Sigmoid colon (tissue), 7 donors: Measurements from ENCODE around the gene EFCAB10. TPM values are rescaled to one million over a fixed set of nuclear protein-coding genes. Genes with fewer than 3 reads are reported as not detected.
A peak's percentile ranks its signal among the peaks of the same experiment; 100 is the strongest.

Experiments
- DNase-seq: peaks from one replicate; pipeline ENCODE4 v3.0.0-alpha.2; 2019
- H3K27ac ChIP-seq, 4 donors: fragments of 200-600 bp; sonication (generic); one replicate each; pipeline ENCODE4 v1.5.1; 2016 to 2019; ENCODE audit warnings: mild to moderate bottlenecking in 1 of 4
- H3K27me3 ChIP-seq, 3 donors: fragments of 200-600 bp; sonication (generic); one replicate each; pipeline ENCODE4 v1.5.1; 2019; ENCODE audit warnings: mild to moderate bottlenecking in 1 of 3
- H3K36me3 ChIP-seq, 4 donors: fragments of 200-600 bp; sonication (generic); one replicate each; pipeline ENCODE4 v1.5.1; 2016 to 2019
- H3K4me1 ChIP-seq, 4 donors: fragments of 200-600 bp; sonication (generic); one replicate each; pipeline ENCODE4 v1.5.1; 2017 to 2019
- H3K4me3 ChIP-seq, 4 donors: fragments of 200-600 bp; sonication (generic); one replicate each; pipeline ENCODE4 v1.5.1; 2017 to 2019; ENCODE audit warnings: mild to moderate bottlenecking in 2 of 4, moderate library complexity in 1 of 4
- H3K9me3 ChIP-seq, 4 donors: fragments of 200-600 bp in 3 of 4; sonication (generic) in 3 of 4; one replicate each; pipeline versions ENCODE4 v1.5.1 to v1.6.1; 2013 to 2019
- EP300 ChIP-seq, 4 donors: sonication (generic); formaldehyde crosslinking; IDR thresholded peaks; one replicate each; pipeline ENCODE4 v1.6.1; 2017; ENCODE audit warnings: antibody characterized with exemption in 4 of 4
- POLR2A ChIP-seq, 2 donors: fragments of 450-650 bp; IDR thresholded peaks; one replicate each; pipeline ENCODE4 v1.6.1; 2016; ENCODE audit warnings: antibody characterized with exemption in 2 of 2, mild to moderate bottlenecking in 2 of 2, moderate library complexity in 2 of 2
- POLR2AphosphoS5 ChIP-seq, 4 donors: sonication (generic); formaldehyde crosslinking; IDR thresholded peaks; one replicate each; pipeline ENCODE4 v1.6.1; 2017; ENCODE audit warnings: antibody characterized with exemption in 4 of 4
- WGBS, 2 donors: extraction: QIAGEN DNeasy Blood & Tissue Kit; methylation state at CpG; one replicate each; pipeline ENCODE4 v1.1.7; 2013; 5-methylcytosine and 5-hydroxymethylcytosine counted together
- intact Hi-C: fragments of 100-400 bp; cut with DNase I; formaldehyde crosslinking; loops from one replicate; pipeline ENCODE4 v1.15.1; 2023
- polyA plus RNA-seq, 3 donors: library from polyadenylated mRNA; stranded (reverse); fragments of 200-250 nt; gene quantifications; one replicate each; pipeline ENCODE4 v1.2.3, GENCODE V29; 2013
- total RNA-seq, 4 donors: library from RNA; depleted of rRNA; stranded (reverse); fragments of >200 nt; gene quantifications; one replicate each; pipeline ENCODE4 v1.1.0, GENCODE V29; 2016
- TF ChIP-seq, protein P1 (sequence below), 4 experiments: fragments of 450-650 bp in 3 of 4; fragments of 200-600 bp in 1 of 4; IDR thresholded peaks; one replicate each; pipeline ENCODE4 v1.5.1; 2016 to 2019; ENCODE audit warnings: antibody characterized with exemption in 4 of 4, mild to moderate bottlenecking in 3 of 4, moderate library complexity in 2 of 4
- donor health status: healthy with polysubstance abuse.
- donor health status: Bipolar disorder and iron deficiency.
- donor health status: healthy.

EFCAB10 gene
- not detected for total RNA-seq
- under 1 TPM in 1 of 3 donors, not detected in 2; 0.13 TPM for polyA plus RNA-seq

- H3K4me3 ChIP-seq = peak within 1 kb of the TSS in 3 of 4 donors; percentile 21 to 34 (median 32)
- H3K27me3 ChIP-seq = peaks cover 0 to 12% (median 5%) of the 10 kb centered on the region in 3 donors
- WGBS, 2 donors = 8 to 13% methylated on average over 36 of the region's 36 CpGs
- no peak for DNase-seq
- H3K9me3 ChIP-seq = no peaks in the 10 kb centered on the region
- H3K27ac ChIP-seq = no peak within 1 kb of the TSS
- peaks cover 0 to 7% (median 7%) of the 10 kb centered on the region in 4 donors for H3K4me1 ChIP-seq
- H3K36me3 ChIP-seq = no peaks in the 10 kb centered on the region
- intact Hi-C loops = no loop called here
- TF ChIP-seq POLR2A (IDR thresholded peaks at IDR 0.05) (no peak), POLR2AphosphoS5 (IDR thresholded peaks at IDR 0.05) (no peak), EP300 (IDR thresholded peaks at IDR 0.05) (no peak)
- TF ChIP-seq, protein P1, sequence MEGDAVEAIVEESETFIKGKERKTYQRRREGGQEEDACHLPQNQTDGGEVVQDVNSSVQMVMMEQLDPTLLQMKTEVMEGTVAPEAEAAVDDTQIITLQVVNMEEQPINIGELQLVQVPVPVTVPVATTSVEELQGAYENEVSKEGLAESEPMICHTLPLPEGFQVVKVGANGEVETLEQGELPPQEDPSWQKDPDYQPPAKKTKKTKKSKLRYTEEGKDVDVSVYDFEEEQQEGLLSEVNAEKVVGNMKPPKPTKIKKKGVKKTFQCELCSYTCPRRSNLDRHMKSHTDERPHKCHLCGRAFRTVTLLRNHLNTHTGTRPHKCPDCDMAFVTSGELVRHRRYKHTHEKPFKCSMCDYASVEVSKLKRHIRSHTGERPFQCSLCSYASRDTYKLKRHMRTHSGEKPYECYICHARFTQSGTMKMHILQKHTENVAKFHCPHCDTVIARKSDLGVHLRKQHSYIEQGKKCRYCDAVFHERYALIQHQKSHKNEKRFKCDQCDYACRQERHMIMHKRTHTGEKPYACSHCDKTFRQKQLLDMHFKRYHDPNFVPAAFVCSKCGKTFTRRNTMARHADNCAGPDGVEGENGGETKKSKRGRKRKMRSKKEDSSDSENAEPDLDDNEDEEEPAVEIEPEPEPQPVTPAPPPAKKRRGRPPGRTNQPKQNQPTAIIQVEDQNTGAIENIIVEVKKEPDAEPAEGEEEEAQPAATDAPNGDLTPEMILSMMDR (IDR thresholded peaks at IDR 0.05) = no peak
Observed at GRCh38 chr7:105581066-105581811, at the start of gene EFCAB10. Gene EFCAB10, minus strand, starts transcription at chr7:105581493. Its CDS starts 30 bp downstream, at chr7:105581463.

DNA sequence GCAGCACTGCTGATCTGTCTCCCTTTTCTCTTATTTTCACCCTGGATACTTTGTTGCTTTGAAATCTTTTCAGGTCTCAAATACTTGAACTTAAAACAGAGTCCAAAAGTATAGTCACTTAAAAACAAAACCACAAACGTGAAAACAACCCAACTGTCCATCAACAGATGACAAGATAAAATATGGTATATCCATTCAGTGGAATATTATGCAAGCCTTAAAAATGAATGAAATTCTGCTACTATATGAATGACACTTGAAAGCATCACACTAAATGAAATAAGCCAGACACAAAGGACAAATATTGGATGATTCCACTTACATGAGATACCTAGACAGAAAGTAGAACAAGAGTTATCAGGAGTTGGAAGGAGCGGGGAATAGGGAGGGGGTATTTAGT lies 44.7 kb upstream of the EFCAB10 start:
- intact Hi-C loops = no loop called here
- Histone ChIP-seq H3K36me3 (peaks cover 0 to 35% (median 13%) of the 10 kb centered on the region in 4 donors), H3K27ac (no peak overlapping the region)

DNA sequence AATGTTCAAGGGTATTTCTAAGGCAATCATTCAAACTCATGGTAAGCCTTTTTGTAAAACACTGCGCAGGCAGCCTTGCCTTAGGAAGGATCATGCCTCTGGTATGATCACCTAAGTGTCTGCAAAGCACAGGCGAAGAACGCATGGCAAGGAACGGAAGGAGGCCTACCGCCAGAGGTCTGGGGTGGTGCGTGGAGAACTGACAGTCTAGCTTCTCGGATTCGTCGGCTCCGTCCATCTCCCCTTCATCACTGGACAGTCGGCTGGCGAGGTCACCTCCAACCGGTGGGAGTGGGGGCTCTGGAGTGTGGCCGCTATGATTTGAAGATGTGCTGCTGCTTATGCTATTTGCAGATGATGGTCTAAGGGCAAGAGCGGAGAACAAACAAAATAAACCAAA lies 42.6 kb upstream of the EFCAB10 start:
- Histone ChIP-seq H3K27ac (no peak overlapping the region), H3K27me3 (no peaks in the 10 kb centered on the region), H3K36me3 (peaks cover 0 to 27% (median 13%) of the 10 kb centered on the region in 4 donors), H3K4me3 (no peak overlapping the region), H3K9me3 (no peaks in the 10 kb centered on the region), H3K4me1 (peaks cover 0 to 26% (median 21%) of the 10 kb centered on the region in 4 donors)
- peak; percentile 51 for DNase-seq
- WGBS, 2 donors = 98% methylated on average over 15 of the region's 15 CpGs
- intact Hi-C loops = no loop called here
- TF ChIP-seq POLR2A (IDR thresholded peaks at IDR 0.05) = no peak
- TF ChIP-seq, protein P1 (IDR thresholded peaks at IDR 0.05) = no peak
- TF ChIP-seq EP300 (IDR thresholded peaks at IDR 0.05) = no peak
- no peak for TF ChIP-seq POLR2AphosphoS5 (IDR thresholded peaks at IDR 0.05)

More for the DNA sequence above, 44.7 kb upstream of the EFCAB10 start:
- 92 to 95% methylated on average over 2 of the region's 2 CpGs for WGBS, 2 donors
- Histone ChIP-seq H3K4me3 (no peak overlapping the region), H3K9me3 (no peaks in the 10 kb centered on the region), H3K27me3 (no peaks in the 10 kb centered on the region), H3K4me1 (peaks cover 0 to 22% (median 19%) of the 10 kb centered on the region in 4 donors)
- no peak for DNase-seq
- TF ChIP-seq EP300 (IDR thresholded peaks at IDR 0.05) (no peak), POLR2A (IDR thresholded peaks at IDR 0.05) (no peak), POLR2AphosphoS5 (IDR thresholded peaks at IDR 0.05) (no peak)
- TF ChIP-seq, protein P1 (IDR thresholded peaks at IDR 0.05) = no peak

GRCh38 chr7:105623378-105623777 lies 42.1 kb upstream of the EFCAB10 start:
- Histone ChIP-seq H3K4me3 (no peak overlapping the region), H3K27me3 (no peaks in the 10 kb centered on the region), H3K27ac (no peak overlapping the region), H3K36me3 (peaks cover 0 to 32% (median 13%) of the 10 kb centered on the region in 4 donors), H3K9me3 (no peaks in the 10 kb centered on the region), H3K4me1 (peaks cover 0 to 26% (median 21%) of the 10 kb centered on the region in 4 donors)
- 84 to 96% methylated on average over 5 of the region's 5 CpGs for WGBS, 2 donors
- TF ChIP-seq EP300 (IDR thresholded peaks at IDR 0.05) = no peak
- no peak for TF ChIP-seq POLR2AphosphoS5 (IDR thresholded peaks at IDR 0.05)
- TF ChIP-seq POLR2A (IDR thresholded peaks at IDR 0.05) = no peak
- TF ChIP-seq, protein P1 (IDR thresholded peaks at IDR 0.05) = no peak
- DNase-seq = peak; percentile 9
- intact Hi-C loops = no loop called here
